ENCODE data around the gene EMX1.

EMX1 gene

DNA sequence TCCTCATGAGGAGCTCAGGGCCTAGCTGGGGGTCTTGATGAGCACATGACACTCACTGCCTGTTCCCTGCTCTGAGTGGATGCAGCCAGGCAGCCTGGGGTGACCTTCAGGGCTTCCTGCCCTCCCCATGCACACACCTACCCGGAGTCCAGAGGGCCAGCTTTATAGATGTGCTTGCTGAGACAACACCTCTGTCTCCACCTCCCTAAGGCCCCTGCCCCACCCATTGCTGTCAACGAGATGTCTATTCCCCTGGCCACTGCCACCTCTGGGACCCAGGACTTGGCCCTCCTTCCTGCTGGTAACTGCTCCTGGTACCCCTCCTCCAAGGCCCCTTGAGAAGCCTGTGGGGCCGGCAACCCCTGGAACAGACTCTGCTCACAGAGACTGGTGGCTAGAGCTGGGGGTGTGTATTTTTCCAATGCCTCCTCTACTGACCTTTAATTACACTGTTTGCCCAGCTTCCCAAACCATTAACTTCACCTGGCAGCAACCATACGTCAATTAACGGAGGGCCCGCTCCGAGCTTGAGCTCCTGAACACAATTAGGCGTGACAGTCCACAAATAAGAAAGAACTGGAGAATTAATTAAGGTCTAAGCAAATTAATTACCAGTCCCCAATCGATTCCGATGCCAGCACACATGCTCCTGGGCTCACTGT is 66.3 kb downstream of the EMX1 start:
- DNase-seq, result no peak

DNA sequence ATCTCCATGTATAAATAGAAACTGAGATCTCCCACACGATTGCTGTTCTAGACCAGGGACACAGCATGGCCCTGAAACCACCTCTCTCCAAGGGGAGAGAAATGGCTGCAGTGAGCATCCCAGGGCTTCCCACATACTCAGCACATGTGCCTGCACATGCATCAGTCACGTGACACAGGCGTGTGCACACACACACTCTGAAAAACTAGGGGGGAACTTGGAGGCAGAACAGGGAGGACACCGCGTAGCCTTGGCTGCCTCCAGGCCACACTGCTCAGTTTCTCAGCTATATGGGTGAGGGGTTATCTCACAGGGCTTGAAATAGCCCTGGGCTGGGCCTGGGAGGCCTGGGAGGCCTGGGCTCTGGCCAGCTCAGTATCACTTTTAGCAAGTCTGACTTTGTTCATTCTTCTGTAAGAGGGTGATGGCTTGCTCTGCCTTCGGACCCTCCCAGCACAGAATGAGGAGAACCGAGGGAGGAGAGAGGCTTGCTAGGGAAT is 66.9 kb downstream of the EMX1 start:
- no peak for DNase-seq

Measured in activated CD8-positive, alpha-beta memory T cell treated with anti-CD3 and anti-CD28 coated beads for 24 hours (primary cell).